NCI-H748 (cell line): ENCODE results near the gene PICK1.

Source experiments
- DNase-seq: peaks from one replicate; lab custom pipeline; 2025; ENCODE audit not compliant: unreplicated experiment; lab: John Stamatoyannopoulos, UW

The PICK1 gene

DNA sequence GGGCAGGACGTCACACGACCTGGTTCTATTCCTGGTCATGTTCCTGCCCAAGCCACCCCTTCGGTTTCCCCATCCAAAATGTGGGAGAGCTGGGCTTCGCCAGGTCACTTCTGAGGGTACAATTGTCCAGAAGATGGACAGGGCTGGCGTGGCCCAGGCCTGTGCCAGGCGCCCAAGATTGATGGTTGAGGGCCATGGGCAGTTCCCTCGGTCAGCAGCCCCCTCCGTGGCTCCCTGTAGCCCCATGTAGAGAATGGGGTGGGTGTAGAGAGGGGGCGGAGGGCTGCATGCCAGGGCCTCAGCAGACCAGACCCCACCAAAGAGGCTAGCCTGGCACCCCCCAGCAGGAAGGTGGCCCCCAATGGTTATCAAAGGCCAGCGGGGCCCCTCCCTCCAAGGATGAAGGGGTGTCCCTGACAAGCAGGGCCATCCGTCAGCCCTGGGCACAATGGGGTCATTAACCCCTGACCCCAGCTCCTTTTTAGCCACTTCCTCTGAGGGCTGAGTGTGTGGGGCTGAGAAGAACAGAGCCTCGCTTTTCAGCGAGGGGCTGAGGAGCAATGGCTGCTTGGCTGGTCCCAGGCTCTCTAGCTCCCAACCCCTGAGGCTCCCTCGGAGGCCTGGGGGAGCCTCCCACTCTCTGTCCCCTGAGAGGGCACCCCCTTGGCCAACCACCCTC is 11.0 kb upstream of the PICK1 start:
- DNase-seq, result no peak

DNA sequence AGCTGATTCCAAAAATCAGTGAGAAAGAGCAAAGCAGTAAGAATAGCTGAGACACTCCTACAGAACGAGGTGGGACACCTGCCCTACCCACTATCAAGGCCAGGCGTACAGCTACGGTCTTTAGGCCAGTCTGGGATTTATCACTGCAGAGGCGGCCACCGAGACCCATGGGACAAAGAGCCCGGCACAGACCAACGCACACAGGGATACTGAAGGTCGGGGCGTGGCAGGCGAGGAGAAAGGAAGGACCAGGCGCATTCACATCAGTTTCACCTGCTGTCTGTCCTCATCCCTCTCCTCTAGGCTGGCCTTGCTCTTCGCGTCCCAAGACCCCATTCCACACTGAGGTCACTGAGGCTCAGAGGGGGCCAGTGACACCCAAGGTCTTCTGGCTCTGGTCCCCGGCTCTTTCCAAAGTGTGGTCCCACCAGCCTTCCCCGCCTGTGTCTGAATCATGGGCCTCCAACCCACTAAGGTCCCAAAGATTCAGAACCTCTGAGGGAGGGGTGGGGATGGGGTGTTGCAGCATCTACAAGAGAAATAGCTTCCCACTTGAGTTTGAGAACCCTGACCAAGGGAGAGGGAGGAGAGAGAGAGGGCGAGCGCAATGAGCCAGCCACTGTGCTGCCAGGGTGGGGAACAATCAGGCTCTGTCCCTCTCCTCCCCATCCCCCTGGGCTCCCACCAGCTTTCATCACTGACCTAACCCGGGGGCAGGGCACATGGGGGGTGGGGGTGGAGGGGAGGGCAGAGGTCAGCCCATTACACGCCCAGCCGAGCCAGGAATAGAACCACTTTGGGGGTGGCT is 7.2 kb upstream of the PICK1 start:
- DNase-seq, result no peak

DNA sequence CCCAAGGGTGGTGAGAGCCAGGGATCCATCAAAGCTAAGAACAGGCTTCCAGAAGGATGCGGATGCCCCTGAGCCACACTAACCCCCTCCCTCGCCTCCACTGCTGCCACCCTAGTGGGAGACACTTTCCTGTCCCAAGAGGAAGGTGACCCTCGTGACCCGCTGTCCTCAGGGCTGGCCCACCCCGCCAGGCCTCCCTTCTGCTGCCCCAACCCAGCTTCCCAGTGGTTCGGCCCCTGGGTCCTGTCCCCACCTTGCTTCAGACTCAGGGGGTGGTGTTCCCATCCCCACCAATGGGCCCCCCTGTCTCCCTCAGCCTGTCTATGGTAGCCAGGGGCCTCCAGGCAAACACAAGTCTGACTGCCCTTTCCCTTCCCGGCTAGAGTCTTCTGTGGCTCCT is 6.5 kb upstream of the PICK1 start:
- no peak for DNase-seq

DNA sequence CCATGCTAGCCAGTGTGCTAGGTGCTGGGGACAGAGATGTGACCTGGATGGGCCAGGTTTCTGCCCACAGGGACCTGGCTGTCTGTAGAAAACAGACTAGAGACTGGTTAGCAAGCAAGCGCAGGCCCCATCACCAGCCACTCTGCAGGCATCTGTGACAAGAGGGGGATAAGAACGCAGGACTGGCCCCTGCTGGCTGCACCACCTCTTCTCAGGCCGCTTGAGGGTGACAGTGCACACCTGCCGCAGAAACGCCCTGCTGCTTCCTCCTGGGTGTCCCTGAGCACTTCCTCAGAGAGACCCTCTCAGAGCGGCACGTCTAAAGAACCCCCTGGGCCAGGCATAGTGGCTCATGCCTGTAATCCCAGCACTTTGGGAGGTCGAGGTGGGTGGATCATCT is 5.9 kb upstream of the PICK1 start:
- DNase-seq, result no peak

DNA sequence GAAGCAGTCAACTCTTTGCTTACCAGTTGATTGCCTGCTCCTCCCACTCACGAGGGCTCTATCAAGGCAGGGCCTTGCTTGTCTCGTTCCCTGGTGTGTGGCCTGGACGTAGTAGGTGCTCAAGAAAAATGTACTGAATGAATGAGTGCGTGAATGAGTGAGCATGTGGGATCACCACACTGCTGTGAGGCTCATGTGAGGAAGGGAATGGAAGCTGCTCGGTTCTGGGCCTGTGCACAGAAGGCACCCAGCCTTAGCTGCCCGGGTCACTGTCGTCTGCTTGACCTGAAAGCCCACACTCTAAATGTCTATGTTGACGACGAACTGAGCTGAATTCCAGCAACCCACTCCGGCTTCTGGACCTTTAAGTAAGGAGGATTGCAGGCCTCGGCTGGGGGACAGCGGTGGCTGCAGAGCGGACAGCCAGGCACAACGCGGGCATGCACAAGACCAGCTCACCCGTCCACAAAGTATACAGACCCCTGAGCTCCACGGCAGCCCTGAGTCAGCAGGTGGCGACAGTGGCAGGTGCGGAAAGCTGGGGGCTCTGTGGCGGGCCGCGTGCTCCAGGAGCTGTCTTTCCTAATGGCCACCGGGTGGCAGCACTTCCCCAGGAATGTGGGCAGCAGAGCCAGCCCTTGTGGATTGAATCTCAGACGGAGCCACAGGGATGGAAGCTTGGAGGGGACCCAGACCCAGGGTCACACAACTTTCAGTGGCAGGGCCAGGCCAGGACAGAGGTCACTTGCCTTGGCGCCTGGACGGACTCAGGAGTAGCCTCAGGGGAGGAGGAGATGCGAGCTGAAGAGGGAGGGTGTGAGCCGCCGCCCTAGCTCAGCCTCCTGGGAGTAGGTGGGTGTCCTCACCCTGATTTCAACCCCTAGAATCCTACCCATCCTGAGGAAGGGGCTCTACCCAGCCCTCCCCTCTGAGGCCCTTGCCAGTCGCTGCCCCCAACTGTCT is 5.0 kb upstream of the PICK1 start:
- peak; percentile 79 for DNase-seq

DNA sequence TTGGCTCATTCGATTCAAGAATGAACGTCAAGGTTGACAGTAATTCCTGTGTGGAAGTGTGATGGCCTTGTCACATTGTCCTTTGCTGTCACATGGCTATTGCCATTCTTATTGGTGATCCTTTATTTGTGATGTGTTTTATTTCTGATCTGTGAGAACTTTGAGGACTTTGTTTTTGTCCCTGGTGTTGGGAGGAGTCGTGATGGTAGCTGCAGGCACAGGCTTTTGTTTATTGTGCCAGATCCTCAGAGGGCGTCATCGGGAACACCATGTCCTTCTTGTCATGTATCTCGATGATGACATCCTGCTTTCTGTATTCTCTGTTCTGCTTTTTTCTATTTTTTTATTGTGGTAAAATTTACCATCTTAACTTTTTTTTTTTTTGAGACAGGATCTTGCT is 5.6 kb downstream of the PICK1 start:
- DNase-seq, result no peak

DNA sequence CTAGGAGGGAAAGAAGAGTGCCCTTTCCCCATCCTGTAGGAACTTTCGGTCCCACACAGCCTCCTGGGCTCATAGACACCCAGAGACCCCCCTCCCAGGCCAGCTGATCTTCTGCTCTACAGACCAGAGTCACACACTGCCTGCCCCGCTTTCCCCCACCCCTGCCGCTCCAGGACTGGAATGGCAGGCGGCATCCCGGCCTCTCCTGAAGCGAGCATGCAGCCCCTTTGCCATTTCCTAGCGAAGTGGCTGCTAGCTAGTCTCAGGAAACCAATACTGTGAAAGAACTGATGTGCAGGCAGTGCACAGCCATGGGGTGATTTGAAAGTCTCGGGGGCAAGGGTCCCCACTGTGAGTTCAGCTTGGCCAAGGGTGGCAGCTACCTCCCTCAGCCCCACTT is 8.3 kb downstream of the PICK1 start:
- no peak for DNase-seq

DNA sequence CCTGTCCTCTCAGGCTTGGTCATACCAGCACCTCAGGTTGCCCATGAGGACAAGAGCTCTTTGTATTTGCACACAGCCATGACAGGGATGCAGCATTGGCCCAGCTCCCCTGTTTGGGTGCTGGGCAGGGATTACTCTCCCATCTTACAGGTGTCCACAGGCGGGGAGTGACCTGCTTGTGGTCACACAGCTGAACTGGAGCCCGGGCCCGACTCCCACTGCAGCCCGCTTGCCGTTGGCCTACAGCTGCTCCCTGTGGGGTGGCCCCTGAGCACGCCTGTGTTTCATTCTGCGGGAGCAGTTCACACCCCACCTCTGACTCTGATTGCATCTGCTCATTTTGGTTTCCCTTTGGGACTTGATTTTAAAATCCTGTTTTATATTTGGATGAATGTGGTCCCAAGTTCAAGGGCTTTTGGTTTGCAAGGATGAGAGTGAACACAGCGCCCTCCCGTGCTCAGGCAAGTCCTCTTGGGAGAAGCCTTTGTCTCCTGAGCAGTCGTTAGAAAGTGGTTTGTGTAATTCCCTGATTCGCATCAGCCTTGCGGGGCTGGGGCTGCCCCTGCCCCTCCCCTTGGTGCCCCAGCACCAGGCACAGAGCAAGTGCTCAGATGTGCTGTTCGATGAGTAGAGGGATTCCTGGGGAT is 9.3 kb downstream of the PICK1 start:
- no peak for DNase-seq

DNA sequence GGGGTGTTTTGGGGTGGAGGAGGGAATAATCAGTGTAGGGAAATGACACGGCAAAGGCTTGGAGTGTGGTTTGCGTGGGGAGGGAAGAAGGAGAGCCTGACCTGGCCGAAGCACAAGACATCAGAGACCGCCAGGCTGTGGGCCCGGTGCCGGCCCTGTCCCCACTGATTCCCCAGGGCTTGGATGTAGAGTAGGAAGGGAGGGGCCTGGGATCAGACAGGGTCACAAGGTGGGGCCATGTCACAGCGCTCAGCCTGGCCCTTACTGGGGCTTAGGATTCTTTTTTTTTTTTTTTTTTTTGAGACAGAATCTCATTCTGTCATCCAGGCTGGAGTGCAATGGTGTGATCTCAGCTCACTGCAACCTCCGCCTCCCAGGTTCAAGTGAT is 9.8 kb downstream of the PICK1 start:
- DNase-seq, result no peak

DNA sequence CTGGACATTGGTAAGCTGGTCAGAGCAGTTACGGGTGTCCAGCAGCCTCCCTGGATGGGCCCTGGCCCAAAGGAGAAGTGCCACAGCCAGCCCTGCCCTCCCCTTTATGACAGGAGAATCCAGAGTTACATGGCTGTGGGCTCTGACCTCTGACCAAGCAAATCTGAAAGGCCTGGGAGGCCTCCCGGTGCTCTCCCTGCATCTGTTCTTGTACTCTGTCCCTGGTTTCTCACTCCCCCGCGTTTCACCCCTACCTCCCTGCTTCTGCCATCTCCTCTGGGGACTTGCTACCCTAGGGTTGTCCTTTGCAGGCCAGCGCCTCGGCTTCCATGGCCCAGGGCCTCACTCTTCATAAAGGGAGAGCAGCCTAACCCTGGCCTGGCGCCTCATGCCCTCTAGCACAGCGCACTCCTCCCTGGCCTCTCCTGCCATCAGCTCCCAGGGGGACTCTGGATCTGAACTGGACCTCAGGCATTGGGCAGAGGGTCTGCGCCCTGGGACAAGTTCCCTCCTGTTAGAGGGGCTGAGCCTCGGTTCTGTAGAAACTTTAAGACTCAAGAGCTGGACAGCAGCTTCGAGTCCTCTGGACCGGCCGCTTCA is 10.7 kb downstream of the PICK1 start:
- no peak for DNase-seq

DNA sequence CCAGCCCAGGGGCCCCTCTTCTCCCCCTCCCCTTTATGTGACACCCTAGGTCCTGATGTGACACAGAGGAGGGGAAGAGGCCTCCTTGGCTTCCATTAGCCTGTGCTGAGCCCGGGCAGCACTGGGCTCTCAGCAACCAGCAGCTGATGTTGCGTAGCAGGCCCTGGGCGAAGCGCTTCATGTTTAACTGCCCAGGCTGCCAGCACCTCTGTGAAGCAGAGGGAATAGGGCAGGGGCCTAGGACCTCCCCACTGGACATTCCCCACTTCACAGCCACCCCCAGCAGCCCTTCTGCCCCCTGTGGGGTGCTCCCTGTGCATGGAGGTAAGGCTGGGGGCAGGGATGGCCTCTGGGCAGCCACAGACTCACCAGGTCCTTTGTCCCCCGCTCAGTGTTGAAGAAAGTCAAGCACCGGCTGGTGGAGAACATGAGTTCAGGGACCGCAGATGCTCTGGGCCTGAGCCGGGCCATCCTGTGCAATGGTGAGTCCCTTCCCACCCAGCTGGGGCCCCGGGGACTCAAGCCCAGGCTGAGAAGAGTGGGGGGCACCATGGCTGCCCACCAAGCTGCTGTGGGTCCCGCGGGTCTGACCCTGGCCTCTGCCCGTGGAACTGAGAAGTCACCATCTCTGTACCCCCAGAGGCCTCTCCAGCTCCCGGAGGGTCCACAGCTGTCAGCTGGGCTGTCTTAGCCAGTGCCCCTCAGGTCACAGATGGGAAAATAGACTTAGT is 11.6 kb downstream of the PICK1 start:
- DNase-seq, result no peak

DNA sequence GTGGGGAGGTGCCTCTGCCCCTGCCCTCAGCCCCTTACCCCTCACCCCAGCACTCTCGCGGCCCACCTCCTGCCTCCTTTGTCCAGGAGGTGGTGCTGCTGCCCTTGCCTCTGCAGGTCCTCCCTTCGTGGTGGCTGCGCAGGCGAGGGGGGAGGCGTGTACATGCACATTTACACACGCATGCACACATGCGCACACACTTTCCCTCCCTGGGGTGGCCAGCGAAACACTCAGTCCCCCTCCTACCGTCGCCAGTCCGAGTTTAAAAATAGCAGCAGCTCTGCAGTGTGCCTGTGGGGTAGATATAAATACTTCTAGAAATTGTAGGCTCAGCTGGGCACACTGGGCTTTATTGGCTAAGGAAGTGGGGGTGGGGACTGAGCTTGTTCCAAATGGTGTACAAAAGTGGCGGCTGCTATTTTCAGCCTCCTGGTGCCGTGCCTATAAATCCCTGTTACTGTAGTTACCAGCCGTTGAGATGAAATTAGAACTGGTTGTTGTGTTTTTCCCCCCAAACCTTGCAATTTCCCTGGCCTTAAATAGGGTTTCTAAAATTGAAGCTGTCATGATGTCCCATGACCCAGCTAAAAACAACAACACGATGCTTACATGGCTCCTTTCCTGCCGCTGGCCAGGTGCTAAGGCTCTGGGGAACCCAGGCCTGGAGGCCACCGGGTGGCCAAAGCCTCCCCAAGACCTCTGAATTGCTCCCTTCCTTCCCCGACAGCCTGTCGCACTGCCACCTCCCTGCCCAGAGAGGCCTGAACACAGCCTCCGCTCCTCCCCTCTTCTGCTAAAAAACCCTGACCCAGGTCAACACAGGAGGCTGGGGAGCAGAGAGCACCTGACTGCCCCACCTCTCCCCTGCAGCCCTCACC is 12.4 kb downstream of the PICK1 start:
- DNase-seq, result no peak

DNA sequence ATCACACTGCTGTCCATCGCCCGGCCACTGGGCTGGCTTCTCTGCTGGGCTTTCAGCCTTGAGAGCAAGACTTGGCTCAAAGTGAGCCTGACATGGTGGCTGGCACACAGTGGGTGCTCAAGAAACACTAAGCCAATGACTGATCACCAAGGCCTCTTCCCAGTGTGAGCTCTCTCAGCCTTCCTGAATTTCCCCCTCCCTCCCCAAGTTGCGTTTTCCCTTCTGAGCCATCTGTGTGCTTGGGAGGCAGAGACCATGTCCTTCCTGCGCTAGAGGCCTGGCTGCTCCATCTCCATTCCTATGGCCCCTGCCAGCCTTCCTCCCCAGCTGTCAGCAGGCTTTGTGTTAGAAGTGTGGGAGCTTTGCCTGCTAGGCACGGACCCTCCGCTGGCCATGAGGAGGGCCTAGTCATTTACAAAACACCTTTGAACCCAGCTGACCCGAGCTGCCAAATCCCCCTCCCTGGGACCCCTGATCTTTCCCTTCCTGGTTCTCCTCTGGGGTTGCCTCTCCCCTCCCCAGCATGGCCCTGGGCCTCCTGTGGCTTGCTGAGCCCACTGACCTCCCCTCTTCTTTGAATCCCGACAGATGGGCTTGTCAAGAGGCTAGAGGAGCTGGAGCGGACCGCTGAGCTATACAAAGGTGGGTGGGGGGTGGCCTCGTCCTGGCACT is 13.2 kb downstream of the PICK1 start:
- no peak for DNase-seq

DNA sequence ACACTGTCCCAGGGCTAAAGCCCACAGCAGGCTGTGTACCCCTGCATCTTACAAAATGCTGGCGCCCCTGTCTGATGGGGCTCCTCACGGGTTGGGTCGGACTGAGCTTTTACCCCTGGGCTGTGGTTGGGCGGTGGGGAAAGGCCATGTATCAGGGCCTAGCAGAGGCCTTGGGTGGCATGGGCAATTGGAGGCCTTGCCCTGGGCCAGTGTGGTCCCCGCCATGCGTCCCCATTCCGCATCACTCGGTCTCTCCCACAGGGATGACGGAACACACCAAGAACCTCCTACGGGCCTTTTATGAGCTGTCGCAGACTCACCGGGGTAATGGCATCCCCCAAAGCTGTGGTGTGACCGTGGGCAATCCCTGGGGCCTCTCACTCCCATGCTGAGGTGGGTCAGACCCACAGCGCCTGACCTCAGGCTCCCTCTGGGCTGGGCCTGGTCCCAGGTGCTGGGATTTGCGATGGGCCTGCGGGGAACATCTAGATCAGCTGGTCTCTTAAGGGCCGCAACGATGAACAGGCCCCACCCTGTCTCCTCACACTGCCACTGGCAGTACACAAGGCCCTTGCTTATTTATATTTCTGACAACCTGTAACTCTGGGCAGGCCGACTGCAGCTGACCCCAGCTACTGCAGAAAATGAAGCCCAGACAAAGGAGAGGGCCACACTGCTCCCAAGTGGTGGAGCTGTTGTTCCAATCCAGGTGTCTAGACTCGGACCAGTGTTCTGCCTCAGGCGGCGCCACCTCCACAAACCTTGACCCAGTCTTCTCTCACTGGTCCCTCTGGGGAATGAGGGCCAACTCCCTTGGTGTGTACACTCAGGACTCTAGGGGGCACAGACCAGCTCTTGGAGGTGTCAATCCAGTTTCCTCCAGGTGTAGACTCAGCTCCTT is 14.5 kb downstream of the PICK1 start:
- no peak for DNase-seq

DNA sequence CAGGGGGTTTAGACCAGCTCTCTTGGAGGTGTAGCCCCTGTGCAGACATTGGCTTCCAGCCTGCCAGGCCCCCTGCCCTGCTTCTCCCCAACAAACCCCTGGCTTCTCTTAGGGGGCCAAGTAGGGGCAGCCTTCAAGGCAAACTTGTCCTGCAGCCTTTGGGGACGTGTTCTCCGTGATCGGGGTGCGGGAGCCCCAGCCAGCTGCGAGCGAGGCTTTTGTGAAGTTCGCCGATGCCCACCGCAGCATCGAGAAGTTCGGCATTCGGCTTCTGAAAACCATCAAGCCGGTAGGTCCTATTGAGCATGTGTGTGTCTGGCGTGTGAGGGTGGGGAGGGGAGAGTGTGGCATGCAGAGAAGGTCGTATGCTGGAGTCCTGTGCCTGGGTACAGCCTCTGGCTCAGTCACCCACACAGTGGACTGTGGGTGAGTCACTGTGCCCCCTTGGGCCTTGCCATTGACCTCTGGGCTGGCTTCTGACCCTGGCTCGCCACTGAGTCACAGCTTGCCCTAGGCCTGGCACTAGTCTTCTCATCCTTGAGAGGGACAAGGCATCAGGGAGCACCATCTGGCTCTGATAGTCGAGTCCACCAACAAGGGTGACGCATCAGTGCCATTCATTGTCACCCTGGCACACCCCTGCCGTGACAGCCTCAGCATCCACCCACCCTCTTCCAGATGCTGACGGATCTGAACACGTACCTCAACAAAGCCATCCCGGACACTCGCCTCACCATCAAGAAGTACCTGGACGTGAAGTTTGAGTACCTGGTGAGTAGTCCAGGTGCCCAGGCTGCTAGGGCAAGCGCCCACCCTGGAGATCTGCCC is 15.3 kb downstream of the PICK1 start:
- no peak for DNase-seq
